Natural killer cell treated with Interleukin-12 subunit alpha and Interleukin-12 subunit beta and Interleukin-15 and Interleukin-18, amount 100 ng/mL, for 72 hours (primary cell): ENCODE results near the gene HLTF. TPM values are rescaled to one million over a fixed set of nuclear protein-coding genes. Genes with fewer than 3 reads are reported as not detected.

Experiments
- ATAC-seq, 2 donors: fragments of 150-1000 bp; cut with Tn5 transposase in 1 of 2; sonication (Bioruptor Pico), chemical (Tn5 transposase) in 1 of 2; 2 replicates each; pipeline ENCODE4 v1.10.0; 2021
- DNase-seq: peaks from one replicate; pipeline ENCODE4 v3.0.0; 2022; ENCODE audit warnings: low spot score
- H3K27ac Mint-ChIP-seq, 2 donors: 1 replicate in 1 of 2; 2 replicates in 1 of 2; pipeline ENCODE4 v1.8.0; 2022; ENCODE audit warnings: mixed read lengths in 2 of 2, mild to moderate bottlenecking in 1 of 2, moderate library complexity in 1 of 2
- H3K27me3 Mint-ChIP-seq, 2 donors: 1 replicate in 1 of 2; 2 replicates in 1 of 2; pipeline ENCODE4 v1.8.0; 2022; ENCODE audit warnings: mixed read lengths in 2 of 2
- H3K36me3 Mint-ChIP-seq: one replicate; pipeline ENCODE4 v1.8.0; 2022; ENCODE audit warnings: mixed read lengths
- H3K4me1 Mint-ChIP-seq, 2 donors: 1 replicate in 1 of 2; 2 replicates in 1 of 2; pipeline ENCODE4 v1.8.0; 2022; ENCODE audit warnings: low read depth in 2 of 2, mixed read lengths in 2 of 2, mild to moderate bottlenecking in 1 of 2
- H3K4me3 Mint-ChIP-seq: one replicate; pipeline ENCODE4 v1.8.0; 2022; ENCODE audit warnings: mixed read lengths
- H3K9me3 Mint-ChIP-seq: 2 replicates; pipeline ENCODE4 v1.8.0; 2022; ENCODE audit warnings: mixed read lengths
- total RNA-seq, 2 donors: library from RNA; stranded (reverse); gene quantifications; one replicate each; pipeline ENCODE4 v1.2.3, GENCODE V29; 2022

The HLTF gene
- 10 to 100 TPM; 17.8 to 19.2 TPM for total RNA-seq

GRCh38 chr3:149086232-149086988, at the start of gene HLTF:
HLTF (minus strand) TSS chr3:149086533; CDS start chr3:149086336, 197 bp downstream.
- peak; percentile 95 for DNase-seq
- H3K27ac Mint-ChIP-seq, result peak within 1 kb of the TSS; percentile 66 to 84
- H3K4me3 Mint-ChIP-seq, result peak within 1 kb of the TSS; percentile 93
- ATAC-seq, result peak; percentile 99 to 100
- H3K4me1 Mint-ChIP-seq, result peaks cover 19 to 26% of the 10 kb centered on the region in 2 donors
- no peaks in the 10 kb centered on the region for H3K27me3 Mint-ChIP-seq
- H3K9me3 Mint-ChIP-seq, result no peaks in the 10 kb centered on the region
- no peaks in the 10 kb centered on the region for H3K36me3 Mint-ChIP-seq

GRCh38 chr3:149134575-149134974, 48.2 kb upstream of the HLTF start:
- Mint-ChIP-seq H3K4me3 (no peak overlapping the region), H3K4me1 (peaks cover 28 to 34% of the 10 kb centered on the region in 2 donors), H3K27ac (peak overlapping the region in 1 of 2 donors; percentile 42), H3K27me3 (no peaks in the 10 kb centered on the region), H3K36me3 (peaks cover 5% of the 10 kb centered on the region), H3K9me3 (no peaks in the 10 kb centered on the region)
- DNase-seq, result no peak
- ATAC-seq, result no peak

- Mint-ChIP-seq H3K27ac (peak overlapping the region; percentile 56 to 96), H3K9me3 (no peaks in the 10 kb centered on the region), H3K4me1 (peaks cover 34 to 35% of the 10 kb centered on the region in 2 donors), H3K36me3 (peaks cover 5% of the 10 kb centered on the region), H3K27me3 (no peaks in the 10 kb centered on the region), H3K4me3 (peak overlapping the region; percentile 97)
- DNase-seq, result no peak
- ATAC-seq, result no peak
Measured at GRCh38 chr3:149131589-149131988, 45.3 kb upstream of the HLTF start.

- peaks cover 5% of the 10 kb centered on the region for H3K36me3 Mint-ChIP-seq
- H3K4me3 Mint-ChIP-seq, result peak within 1 kb of the TSS; percentile 97
- peak; percentile 94 for DNase-seq
- peaks cover 34 to 35% of the 10 kb centered on the region in 2 donors for H3K4me1 Mint-ChIP-seq
- no peaks in the 10 kb centered on the region for H3K27me3 Mint-ChIP-seq
- H3K27ac Mint-ChIP-seq, result peak within 1 kb of the TSS; percentile 91 to 96
- no peaks in the 10 kb centered on the region for H3K9me3 Mint-ChIP-seq
- peak; percentile 96 to 97 for ATAC-seq
Measured at GRCh38 chr3:149129326-149130205, 43.2 kb upstream of the HLTF start, which contains the start of gene HPS3. HPS3 (plus strand) TSS chr3:149129638; CDS start chr3:149129724, 86 bp downstream.

- Mint-ChIP-seq H3K9me3 (no peaks in the 10 kb centered on the region), H3K4me1 (peaks cover 29 to 34% of the 10 kb centered on the region in 2 donors), H3K4me3 (peak overlapping the region; percentile 97), H3K36me3 (peaks cover 5% of the 10 kb centered on the region), H3K27ac (peak overlapping the region; percentile 82 to 91), H3K27me3 (no peaks in the 10 kb centered on the region)
- DNase-seq (no peak), ATAC-seq (no peak)
Measured at GRCh38 chr3:149128821-149129220, 42.5 kb upstream of the HLTF start.

GRCh38 chr3:149122721-149123578, 36.6 kb upstream of the HLTF start:
- no peaks in the 10 kb centered on the region for H3K27me3 Mint-ChIP-seq
- no peak for DNase-seq
- H3K9me3 Mint-ChIP-seq, result no peaks in the 10 kb centered on the region
- H3K4me3 Mint-ChIP-seq, result no peak overlapping the region
- no peak for ATAC-seq
- peaks cover 0 to 5% of the 10 kb centered on the region in 2 donors for H3K4me1 Mint-ChIP-seq
- no peaks in the 10 kb centered on the region for H3K36me3 Mint-ChIP-seq
- no peak overlapping the region for H3K27ac Mint-ChIP-seq

GRCh38 chr3:149120051-149120972, 34.0 kb upstream of the HLTF start:
- Mint-ChIP-seq H3K36me3 (no peaks in the 10 kb centered on the region), H3K4me1 (peaks cover 0 to 5% of the 10 kb centered on the region in 2 donors), H3K27ac (peak overlapping the region in 1 of 2 donors; percentile 58), H3K9me3 (no peaks in the 10 kb centered on the region), H3K27me3 (no peaks in the 10 kb centered on the region), H3K4me3 (no peak overlapping the region)
- ATAC-seq (peak; percentile 58 to 80), DNase-seq (no peak)

- no peaks in the 10 kb centered on the region for H3K36me3 Mint-ChIP-seq
- peak overlapping the region in 1 of 2 donors; percentile 7 for H3K27ac Mint-ChIP-seq
- no peak for DNase-seq
- no peak overlapping the region for H3K4me3 Mint-ChIP-seq
- H3K4me1 Mint-ChIP-seq, result peaks cover 0 to 5% of the 10 kb centered on the region in 2 donors
- no peaks in the 10 kb centered on the region for H3K27me3 Mint-ChIP-seq
- no peaks in the 10 kb centered on the region for H3K9me3 Mint-ChIP-seq
- ATAC-seq, result no peak
Measured at GRCh38 chr3:149119466-149119865, 33.1 kb upstream of the HLTF start.

GRCh38 chr3:149118724-149119123, 32.4 kb upstream of the HLTF start:
- Mint-ChIP-seq H3K36me3 (no peaks in the 10 kb centered on the region), H3K27ac (no peak overlapping the region), H3K27me3 (no peaks in the 10 kb centered on the region), H3K4me1 (peaks cover 0 to 5% of the 10 kb centered on the region in 2 donors), H3K9me3 (no peaks in the 10 kb centered on the region), H3K4me3 (no peak overlapping the region)
- no peak for ATAC-seq
- no peak for DNase-seq

- DNase-seq (no peak), ATAC-seq (no peak)
- peaks cover 0 to 3% of the 10 kb centered on the region in 2 donors for H3K27me3 Mint-ChIP-seq
- no peaks in the 10 kb centered on the region for H3K9me3 Mint-ChIP-seq
- no peaks in the 10 kb centered on the region for H3K36me3 Mint-ChIP-seq
- no peak overlapping the region for H3K27ac Mint-ChIP-seq
- no peaks in the 10 kb centered on the region for H3K4me1 Mint-ChIP-seq
- H3K4me3 Mint-ChIP-seq, result no peak overlapping the region
Measured at GRCh38 chr3:149115114-149115513, 28.8 kb upstream of the HLTF start.

- DNase-seq (no peak), ATAC-seq (no peak)
- Mint-ChIP-seq H3K27me3 (peaks cover 0 to 3% of the 10 kb centered on the region in 2 donors), H3K4me1 (no peaks in the 10 kb centered on the region), H3K27ac (no peak overlapping the region), H3K4me3 (no peak overlapping the region), H3K36me3 (no peaks in the 10 kb centered on the region), H3K9me3 (no peaks in the 10 kb centered on the region)
Measured at GRCh38 chr3:149114458-149114857, 28.1 kb upstream of the HLTF start.

- Mint-ChIP-seq H3K9me3 (no peaks in the 10 kb centered on the region), H3K27me3 (peaks cover 7 to 14% of the 10 kb centered on the region in 2 donors), H3K27ac (no peak overlapping the region), H3K36me3 (no peaks in the 10 kb centered on the region), H3K4me3 (no peak overlapping the region), H3K4me1 (no peaks in the 10 kb centered on the region)
- ATAC-seq (no peak), DNase-seq (no peak)
Measured at GRCh38 chr3:149104484-149104883, 18.2 kb upstream of the HLTF start.
